GM19452 (cell line): ENCODE data around the gene TMCC1.
"Not testable (repeated sequence)": the region's sequence is repeated elsewhere in the genome, so short reads cannot be mapped to it uniquely, and the experiment has no call there.

Experiments used
- ATAC-seq: cut with Tn5 transposase; IDR thresholded peaks from one replicate; pipeline ENCODE4 v1.9.1; 2021; ENCODE audit not compliant: unreplicated experiment

TMCC1 gene

DNA sequence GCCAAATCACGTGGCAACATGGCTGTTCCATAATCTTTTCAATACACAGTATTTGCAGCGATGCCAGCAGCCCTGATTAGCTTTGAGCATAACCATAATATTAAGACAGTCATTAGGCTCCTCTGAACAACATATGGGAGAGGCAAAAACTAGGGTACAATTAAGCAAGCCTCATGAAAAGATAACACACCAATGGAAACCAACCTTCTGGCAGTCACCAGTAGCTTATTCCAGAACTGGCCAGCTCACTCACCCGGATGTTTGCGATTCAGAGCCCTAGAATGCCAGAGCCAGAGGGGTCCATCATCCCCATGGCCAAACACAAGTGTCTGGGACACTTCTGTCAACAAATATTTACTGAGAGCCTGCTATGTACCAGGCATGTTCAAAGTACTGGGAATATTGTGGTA lies 238.2 kb downstream of the TMCC1 start:
- ATAC-seq, result no peak

DNA sequence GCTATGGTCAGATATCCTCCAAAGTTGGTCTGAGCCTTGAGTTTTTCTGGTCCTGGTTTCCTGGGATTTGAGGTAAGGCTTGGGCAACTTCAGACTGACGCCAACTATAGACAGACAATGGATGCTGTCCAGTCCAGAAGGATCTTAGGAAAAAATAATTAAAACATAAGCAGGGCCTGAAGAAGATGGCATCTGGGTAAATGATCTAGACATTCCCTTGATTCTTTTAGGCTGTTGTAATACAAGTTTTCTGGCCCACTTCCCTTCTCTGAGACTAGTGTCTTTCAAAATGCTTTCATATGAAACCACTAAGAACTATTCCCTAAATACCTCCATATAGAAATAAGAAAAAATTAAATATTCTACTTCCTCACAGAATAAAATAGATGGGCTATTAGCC lies 239.4 kb downstream of the TMCC1 start:
- ATAC-seq, result no peak

DNA sequence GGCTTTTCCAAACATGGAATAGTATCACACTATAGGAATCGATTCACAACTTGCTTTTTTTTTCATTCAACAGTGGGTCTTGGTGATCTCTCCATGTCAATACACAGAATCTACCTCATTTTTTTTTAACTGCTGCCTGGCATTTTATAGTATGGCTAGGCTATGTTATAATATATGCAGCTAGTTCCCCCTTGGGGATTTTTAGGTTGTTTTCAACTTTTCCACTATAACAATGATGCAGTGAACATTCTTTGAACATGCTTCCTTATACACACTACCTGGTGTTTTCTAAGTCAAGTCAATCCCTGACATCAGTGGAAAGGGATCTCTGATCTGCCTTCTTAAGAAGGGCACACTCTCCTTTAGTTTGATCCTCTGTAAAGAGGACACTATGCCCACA lies 240.5 kb downstream of the TMCC1 start:
- no peak for ATAC-seq

DNA sequence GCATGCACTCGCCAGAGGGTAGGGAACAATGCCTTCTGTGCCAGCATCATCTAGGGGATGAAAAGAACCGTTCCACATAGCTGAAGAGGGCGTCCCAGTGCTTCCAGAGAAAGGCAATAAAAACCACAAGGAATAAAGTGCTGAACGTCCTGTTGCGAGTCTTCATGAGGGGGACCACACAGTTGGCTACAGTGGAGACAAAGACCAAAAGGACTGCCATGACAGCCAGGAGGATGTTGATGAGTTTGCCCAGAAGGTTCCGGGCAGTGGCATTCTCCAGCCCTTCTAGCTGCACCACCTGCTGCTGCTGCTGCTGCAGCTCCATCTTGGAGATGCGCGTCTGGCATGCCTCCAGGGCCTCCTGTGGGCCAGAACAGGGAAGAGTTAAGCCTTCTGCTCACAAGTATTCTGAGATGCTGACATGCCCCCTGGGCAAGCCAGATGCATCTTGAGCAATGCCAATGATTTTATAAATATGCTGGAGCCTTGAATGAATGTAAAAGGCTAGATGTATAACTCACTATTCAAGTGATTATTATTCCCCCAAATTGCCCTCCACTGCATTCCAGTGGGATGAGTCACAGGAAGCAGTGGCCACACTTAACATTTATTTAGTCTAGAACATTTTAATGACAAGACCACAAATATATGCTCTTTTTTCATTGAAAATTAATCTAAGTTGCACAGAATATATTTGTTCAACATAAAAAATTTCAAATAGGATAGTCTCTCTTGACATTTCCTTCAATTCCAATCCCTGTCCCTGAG lies 241.9 kb downstream of the TMCC1 start:
- no peak for ATAC-seq

DNA sequence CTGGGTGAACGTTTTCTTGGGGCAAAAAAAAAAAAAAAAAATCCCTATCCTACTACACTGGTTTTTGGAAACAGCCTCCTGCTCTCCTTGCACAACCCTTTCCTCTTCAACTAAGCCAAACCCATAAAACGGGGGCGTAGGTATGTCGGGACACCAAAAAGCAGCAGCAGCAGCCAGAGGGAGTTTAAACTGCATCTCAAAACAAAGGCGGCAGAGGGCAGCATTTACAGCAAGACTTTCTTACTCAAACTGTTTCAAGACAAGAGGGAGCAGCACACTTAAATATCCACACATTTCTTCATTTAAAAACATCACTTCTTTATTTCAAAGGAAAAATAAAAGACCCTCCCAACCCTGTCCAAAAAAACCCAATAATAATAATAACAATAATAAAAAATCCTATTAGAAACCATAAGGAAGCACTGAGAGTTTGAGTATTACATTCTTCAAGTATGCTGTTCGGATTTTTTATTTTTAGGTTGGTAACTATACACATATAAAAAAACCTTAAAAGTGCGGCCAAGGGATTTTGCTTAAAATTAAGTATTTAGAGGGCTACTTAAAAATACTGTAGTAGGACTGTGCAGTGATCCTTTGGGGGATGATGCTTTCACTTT lies 243.1 kb downstream of the TMCC1 start:
- no peak for ATAC-seq

DNA sequence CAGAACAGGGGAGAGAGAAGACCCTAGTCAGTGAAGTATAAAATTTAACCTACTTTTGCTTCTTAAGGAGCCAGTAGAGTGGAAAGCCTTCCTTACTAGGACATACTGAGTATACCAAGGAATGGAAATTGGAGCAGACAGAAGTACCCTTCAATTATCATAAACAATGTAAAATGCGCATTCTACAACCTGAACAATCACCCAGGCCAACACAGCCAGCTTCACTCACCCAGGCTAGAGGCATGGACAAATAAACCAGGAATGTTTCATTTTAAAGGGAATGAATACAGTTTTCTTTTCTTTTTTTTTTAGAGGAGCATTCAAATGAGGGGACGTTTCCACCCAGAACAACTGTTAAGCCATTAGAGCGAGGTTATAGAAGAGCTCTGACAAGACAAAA lies 245.1 kb downstream of the TMCC1 start:
- no peak for ATAC-seq

DNA sequence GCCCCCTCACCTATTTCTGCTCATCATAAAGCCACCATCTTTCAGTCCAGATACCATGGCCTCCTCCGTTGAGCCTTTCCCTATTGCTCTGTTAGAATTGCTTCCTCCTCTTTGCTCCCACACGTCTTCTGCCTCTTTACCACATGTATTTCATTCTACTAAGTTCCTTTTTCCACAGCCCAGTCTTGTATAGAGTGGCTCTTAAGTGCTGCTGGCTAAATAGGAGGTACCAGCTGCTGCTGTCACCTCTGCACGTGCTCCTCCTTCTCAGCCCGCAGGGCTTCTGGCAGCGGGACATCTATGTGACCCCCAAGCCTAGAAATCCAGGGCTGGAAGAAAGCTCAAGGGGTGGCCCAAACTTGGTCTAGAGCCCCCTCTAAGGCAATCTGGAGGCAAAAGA lies 248.2 kb downstream of the TMCC1 start:
- no peak for ATAC-seq

DNA sequence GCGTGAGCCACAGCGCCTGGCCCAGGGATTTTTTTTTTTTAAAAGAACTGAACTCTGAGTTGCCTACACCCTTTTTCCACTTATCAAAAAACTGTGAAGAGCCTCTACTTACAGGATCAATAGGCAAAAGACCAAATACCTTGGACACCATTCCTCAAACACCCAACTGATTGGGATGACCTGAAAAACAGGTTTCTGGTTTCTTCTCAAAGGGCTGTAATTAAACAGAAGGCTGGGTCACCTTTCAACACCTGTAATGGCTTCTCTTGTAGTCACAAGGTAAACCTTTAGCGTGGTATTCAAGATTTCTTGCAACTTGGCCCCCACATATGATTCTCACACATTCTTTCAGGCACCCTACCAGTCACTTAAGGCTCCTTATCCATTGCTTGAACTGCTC lies 248.7 kb downstream of the TMCC1 start:
- no peak for ATAC-seq

DNA sequence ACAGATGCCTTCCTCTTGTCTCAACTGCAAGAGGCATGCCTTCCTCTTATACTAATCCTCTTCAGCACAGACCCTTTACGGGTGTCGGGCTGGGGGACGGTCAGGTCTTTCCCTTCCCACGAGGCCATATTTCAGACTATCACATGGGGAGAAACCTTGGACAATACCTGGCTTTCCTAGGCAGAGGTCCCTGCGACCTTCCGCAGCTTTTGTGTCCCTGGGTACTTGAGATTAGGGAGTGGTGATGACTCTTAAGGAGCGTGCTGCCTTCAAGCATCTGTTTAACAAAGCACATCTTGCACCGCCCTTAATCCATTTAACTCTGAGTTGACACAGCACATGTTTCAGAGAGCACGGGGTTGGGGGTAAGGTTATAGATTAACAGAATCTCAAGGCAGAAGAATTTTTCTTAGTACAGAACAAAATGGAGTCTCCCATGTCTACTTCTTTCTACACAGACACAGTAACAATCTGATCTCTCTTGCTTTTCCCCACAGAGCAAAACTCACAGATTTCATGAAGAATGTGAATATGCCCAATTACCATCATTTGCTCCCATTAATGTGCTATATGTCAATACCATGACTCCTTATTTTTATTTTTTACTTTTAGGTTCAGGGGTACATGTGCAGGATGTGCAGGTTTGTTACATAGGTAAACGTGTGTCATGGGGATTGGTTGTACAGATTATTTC lies 251.8 kb downstream of the TMCC1 start:
- not testable (repeated sequence) for ATAC-seq

DNA sequence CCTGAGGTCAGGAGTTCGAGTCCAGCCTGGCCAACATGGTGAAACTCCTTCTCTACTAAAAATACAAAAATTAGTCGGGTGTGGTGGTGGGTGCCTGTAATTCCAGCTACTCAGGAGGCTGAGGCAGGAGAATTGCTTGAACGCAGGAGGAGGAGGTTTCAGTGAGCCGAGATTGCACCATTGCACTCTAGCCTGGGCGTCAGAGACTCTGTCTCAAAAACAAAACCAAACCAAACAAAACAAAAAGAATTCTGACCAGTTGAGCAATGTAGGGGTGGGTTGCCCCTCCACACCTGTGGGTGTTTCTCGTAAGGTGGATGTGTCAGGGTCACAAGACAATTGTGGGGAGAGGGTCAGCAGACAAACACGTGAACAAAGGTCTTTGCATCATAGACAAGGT lies 252.5 kb downstream of the TMCC1 start:
- ATAC-seq, result not testable (repeated sequence)

DNA sequence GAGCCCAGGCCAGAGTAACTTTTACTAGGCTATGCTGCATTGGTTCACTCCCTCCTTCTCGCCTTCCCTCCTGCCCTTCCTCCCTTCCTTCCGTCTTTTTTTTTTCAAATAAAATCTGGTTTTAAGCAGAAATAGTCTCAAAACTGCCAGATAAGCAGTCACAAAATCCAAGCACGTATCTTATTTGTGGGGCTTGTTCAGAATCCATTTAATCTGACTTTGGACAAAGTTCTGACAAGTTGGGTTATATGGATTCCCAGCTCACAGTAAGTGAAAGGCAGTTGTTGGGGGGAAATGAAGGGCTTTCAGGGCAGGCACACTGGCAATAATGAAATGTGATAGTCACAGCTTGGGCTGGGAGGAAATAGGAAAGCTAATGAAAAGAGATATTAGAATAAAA lies 255.0 kb downstream of the TMCC1 start:
- ATAC-seq, result no peak

DNA sequence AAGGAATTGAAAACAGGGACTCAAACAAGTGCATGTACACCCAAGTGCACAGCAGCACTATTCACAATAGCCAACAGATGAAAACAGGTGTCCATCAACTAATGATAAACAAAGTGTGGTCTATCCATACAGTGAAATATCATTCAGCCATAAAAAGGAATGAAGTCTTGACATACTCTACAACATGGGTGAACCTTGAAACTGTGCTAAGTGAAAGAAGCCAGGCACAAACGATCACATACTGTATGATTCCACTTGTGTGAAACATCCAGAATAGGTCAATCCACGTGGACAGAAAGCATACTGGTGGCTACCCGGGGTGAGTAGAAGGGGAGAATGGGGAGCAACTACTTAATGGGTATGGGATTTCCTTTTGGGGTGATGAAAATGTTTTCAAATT lies 257.4 kb downstream of the TMCC1 start:
- no peak for ATAC-seq

DNA sequence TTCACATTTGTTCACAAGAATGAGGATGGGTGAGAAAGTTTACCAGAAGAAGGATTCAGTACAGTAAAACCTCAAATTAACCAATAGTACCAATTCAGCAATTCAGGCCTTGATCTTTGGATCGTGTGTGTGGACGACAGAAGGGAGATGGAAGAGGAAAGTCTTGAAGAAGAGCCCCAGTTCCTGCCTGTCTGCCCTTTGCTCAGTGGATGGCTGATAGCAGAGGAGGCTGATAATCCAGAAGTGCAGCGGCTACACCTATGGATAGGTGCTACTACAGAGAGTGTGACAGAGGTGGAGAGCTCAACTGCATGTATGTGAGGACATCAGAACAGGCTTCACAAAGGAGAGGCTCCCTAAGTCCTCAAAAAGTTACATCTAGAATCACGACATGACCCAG lies 257.9 kb downstream of the TMCC1 start:
- ATAC-seq, result no peak

DNA sequence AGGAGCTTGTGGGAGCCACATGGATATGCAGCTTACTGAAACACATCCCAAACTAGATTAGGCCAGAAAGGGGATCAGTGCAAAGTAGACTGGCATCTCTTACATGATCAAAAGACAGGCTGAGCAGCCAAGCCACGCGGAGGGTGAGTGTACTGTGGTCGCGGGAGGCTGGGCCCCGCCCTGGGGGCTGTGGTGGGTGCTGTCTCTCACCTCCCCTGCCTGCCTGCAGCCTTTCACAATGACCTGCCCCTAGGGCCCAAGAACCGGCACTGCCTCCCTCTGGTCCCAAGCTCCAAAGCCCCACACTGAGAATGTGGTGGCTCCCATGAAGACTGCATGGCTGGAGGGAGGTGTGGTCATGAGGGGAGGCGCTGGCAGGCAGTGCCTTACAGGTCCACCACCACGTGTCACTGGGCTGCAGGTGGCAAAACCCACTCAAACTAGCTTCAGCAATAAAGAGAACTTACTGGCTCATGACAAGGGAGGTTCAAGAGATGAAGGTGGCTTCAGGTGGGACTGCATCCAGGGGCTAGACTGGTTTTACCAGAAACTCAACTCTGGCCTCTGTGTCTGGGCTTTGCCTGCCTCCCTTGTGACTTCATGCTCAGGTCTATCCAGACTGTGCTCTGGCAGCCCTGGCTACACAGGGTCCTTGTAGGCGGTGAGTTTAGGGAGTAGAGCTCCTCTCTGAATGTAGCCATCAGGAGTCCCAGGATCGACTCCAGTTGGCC lies 259.6 kb downstream of the TMCC1 start:
- no peak for ATAC-seq

DNA sequence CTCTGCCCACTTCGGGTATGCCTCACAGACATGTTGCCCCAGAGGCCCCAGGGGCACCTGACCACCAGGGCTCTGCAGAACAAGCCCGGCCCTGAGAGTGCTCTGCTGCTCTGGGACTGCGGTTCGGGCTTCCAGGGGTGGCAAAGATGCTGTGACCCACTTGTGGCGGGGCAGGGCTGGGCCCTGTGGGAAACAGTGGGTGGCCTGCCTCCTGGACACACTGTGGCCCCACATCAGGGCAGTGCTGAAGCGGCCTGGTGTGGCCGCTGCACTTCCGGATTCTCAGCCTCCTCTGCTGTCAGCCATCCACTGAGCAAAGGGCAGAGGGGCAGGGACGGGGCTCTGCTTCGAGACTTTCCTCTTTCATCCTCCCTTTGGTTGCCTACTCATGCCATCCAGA lies 260.5 kb downstream of the TMCC1 start:
- no peak for ATAC-seq

DNA sequence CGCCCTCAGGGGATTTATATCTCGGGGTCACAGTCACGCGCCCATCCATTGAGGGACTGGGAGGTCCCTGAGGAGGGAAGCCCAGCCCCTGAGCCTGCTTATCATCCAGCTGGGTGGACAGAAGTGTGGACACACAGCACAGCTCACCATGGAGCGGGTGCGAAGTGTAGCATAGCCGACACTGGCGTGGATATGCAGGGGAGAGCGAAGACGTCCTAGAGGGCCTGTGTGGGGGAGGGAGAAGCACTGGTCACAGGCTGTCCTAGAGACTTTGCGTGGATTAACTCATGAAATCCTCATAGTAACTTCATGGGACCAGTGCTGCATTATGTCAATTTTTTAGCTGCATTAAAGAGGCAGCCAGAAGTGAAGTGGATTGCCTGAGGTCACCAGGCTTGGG lies 261.0 kb downstream of the TMCC1 start:
- ATAC-seq, result no peak

DNA sequence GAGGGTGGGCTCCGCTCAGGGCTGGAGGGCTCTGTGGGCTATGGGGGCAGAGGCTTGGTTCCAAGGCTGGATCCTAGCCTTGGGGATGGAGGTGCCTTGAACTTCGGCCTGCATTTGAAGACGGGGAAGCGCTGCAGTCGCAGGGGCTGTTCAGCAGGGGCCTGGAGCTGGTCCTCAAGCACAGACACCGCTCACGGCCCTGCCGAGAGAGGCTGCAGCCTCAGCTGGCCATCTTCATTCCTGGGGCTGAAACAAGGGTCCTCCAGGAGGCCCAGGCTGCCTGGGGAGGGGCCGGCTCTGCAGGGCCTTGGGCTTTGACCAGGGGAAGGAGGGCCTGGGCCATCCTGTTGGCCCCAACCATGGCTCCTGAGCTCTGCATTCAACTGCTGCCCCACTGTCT lies 261.5 kb downstream of the TMCC1 start:
- no peak for ATAC-seq

DNA sequence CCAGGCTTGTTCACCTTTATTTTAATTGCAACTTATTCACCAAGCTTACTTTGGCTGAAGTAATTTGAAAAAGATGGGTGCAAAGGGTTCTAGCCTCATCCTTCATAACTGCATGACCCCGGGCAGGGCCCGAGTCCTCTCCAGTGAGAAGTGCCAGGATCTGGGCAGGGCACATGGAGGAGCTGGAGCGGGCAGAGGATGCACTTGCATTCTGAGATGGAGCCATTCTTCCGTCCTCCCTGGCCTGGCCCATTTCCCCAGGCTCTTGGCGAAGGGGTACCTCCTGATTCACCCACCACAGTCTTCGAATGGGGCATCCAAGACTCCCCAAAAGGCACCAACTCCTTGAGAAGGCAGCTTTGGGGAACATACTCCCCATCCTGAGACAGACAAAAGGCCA lies 264.5 kb downstream of the TMCC1 start:
- ATAC-seq, result no peak

DNA sequence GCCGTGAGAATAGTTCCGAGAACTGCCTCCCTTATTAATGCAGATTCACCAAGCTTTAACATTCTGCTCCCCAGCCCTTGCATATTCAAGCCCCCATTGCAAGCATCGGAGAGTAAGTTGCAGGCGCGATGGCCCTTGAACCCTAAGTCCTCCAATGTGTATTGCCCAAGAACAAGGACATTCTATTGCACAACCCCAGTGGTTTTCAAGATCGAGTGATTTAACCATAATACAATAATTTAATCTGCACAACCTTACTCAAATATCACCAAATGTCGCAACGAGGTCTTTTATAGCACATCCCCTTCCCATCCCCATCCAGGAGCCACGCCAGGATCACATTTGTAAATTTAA lies 265.4 kb downstream of the TMCC1 start:
- ATAC-seq, result no peak

DNA sequence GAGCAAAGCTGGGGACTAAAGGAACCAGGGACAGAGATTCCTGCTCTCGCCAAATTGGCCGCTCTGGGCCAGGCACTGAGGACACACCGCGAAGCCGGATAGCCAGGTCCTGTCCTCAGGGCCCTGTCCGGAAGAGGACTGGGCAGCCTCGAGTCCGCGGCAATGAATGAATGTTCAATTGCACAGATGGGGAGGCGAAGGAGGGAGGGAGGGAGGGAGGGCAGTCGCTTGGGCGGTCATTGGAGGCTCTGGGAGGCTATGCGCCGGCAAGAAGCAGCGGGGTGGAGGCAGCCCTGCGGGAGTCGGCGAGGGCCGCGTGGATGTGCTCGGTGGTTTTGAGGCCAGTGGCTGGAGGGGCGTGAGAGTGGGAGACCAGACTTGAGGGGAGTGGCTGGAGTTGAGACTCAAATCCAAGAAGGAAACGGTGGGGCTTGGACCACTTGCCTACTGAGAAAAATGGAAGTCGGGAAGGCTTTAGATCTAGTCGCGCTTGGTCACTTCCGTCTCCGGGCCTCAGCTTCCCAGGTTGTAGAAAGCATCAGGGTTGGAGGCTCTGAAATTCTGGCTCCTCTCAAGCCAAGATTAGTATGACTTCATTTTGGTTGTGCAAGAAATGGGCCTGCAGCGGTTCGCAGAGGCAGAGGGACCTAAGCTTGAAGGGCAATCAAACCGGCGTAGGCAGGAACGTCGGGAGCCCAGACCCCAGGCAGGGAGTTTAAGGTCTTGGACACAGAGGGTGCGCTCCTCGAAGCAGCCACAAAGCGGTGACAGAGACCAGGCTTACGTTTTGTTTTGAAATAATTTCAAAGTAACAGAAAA lies 266.0 kb downstream of the TMCC1 start:
- ATAC-seq, result no peak
